ENCODE measurements around the gene PLEKHA6. TPM values are rescaled to one million over a fixed set of nuclear protein-coding genes. Genes with fewer than 3 reads are reported as not detected.
"Not testable (repeated sequence)": the region's sequence is repeated elsewhere in the genome, so short reads cannot be mapped to it uniquely, and the experiment has no call there.

PLEKHA6 gene
- total RNA-seq, 1 experiment from 2014 or later: 5.5 TPM

GRCh38 chr1:204331847-204332487 is 27.8 kb downstream of the PLEKHA6 start:
- no peak for ATAC-seq
- POLR2A ChIA-PET: no interaction called here

GRCh38 chr1:204331275-204331674 is 28.5 kb downstream of the PLEKHA6 start:
- Histone ChIP-seq H3K4me3 (ENCODE audit: low read depth in 2 of 2, low read length in 2 of 2) (no peak overlapping the region), H3K27ac (ENCODE audit: low read length) (no peak overlapping the region), H3K36me3 (ENCODE audit: control insufficient read depth, insufficient read depth, low read length) (no peaks in the 10 kb centered on the region), H3K4me1 (ENCODE audit: control insufficient read depth, insufficient read depth, low read length) (no peaks in the 10 kb centered on the region), H3K27me3 (ENCODE audit: control insufficient read depth, insufficient read depth, low read length) (no peaks in the 10 kb centered on the region), H3K9me3 (ENCODE audit: control insufficient read depth, insufficient read depth, low read depth, low read length) (no peaks in the 10 kb centered on the region)
- ATAC-seq (no peak), DNase-seq (ENCODE audit: low read depth, low spot score) (no peak)
- TF ChIP-seq REST (IDR thresholded peaks at IDR 0.05; ENCODE audit: insufficient read depth in 1 of 2, low read depth in 2 of 2, low read length in 1 of 2) (no peak), POLR2AphosphoS5 (IDR thresholded peaks at IDR 0.05; ENCODE audit: low read depth, low read length) (no peak), SIN3A (IDR thresholded peaks at IDR 0.05; ENCODE audit: borderline replicate concordance, insufficient read depth, low read depth, low read length) (no peak), TCF7L2 (IDR thresholded peaks at IDR 0.05; ENCODE audit: low read depth, low read length) (no peak), CTCF (IDR thresholded peaks at IDR 0.05) (no peak)
- BruUV-seq (replicated peaks): no TSS peak
- in situ Hi-C loops (cut with HindIII; ENCODE audit: low pct_unique_long_range_greater_than_20kb, low sequenced_read_pairs): no loop called here
- ChIA-PET POLR2A (interaction anchor here (0.7 kb wide), 1 partner anchor 26 kb away, joined by 5 read pairs; no protein-coding TSS in a partner anchor), CTCF (interaction anchor here (0.6 to 0.7 kb wide), 2 partner anchors 32 to 124 kb away, joined by 4 to 5 read pairs; no protein-coding TSS in a partner anchor)
- intact Hi-C loops (cut with micrococcal nuclease; ENCODE audit: unreplicated experiment): no loop called here

More at GRCh38 chr1:204331847-204332487, 27.8 kb downstream of the PLEKHA6 start:
- no peaks in the 10 kb centered on the region for H3K4me1 ChIP-seq (ENCODE audit: control insufficient read depth, insufficient read depth, low read length)
- CTCF ChIA-PET: no interaction called here
- BruUV-seq (replicated peaks): no TSS peak
- H3K4me3 ChIP-seq (ENCODE audit: low read depth in 2 of 2, low read length in 2 of 2): no peak overlapping the region
- intact Hi-C loops (cut with micrococcal nuclease; ENCODE audit: unreplicated experiment) (no loop called here), in situ Hi-C loops (cut with HindIII; ENCODE audit: low pct_unique_long_range_greater_than_20kb, low sequenced_read_pairs) (no loop called here)
- no peaks in the 10 kb centered on the region for H3K36me3 ChIP-seq (ENCODE audit: control insufficient read depth, insufficient read depth, low read length)
- H3K27me3 ChIP-seq (ENCODE audit: control insufficient read depth, insufficient read depth, low read length): no peaks in the 10 kb centered on the region
- TF ChIP-seq REST (IDR thresholded peaks at IDR 0.05; ENCODE audit: insufficient read depth in 1 of 2, low read depth in 2 of 2, low read length in 1 of 2) (no peak), CTCF (IDR thresholded peaks at IDR 0.05) (no peak), TCF7L2 (IDR thresholded peaks at IDR 0.05; ENCODE audit: low read depth, low read length) (no peak), POLR2AphosphoS5 (IDR thresholded peaks at IDR 0.05; ENCODE audit: low read depth, low read length) (no peak), SIN3A (IDR thresholded peaks at IDR 0.05; ENCODE audit: borderline replicate concordance, insufficient read depth, low read depth, low read length) (no peak)
- H3K27ac ChIP-seq (ENCODE audit: low read length): no peak overlapping the region
- no peak for DNase-seq (ENCODE audit: low read depth, low spot score)
- no peaks in the 10 kb centered on the region for H3K9me3 ChIP-seq (ENCODE audit: control insufficient read depth, insufficient read depth, low read depth, low read length)

GRCh38 chr1:204327870-204328269 is 31.9 kb downstream of the PLEKHA6 start:
- CTCF ChIA-PET; H3K9me3 ChIP-seq (ENCODE audit: control insufficient read depth, insufficient read depth, low read depth, low read length); H3K4me1 ChIP-seq (ENCODE audit: control insufficient read depth, insufficient read depth, low read length); intact Hi-C loops (cut with micrococcal nuclease; ENCODE audit: unreplicated experiment); H3K27ac ChIP-seq (ENCODE audit: low read length); POLR2A ChIA-PET; H3K27me3 ChIP-seq (ENCODE audit: control insufficient read depth, insufficient read depth, low read length); ATAC-seq; DNase-seq (ENCODE audit: low read depth, low spot score); H3K36me3 ChIP-seq (ENCODE audit: control insufficient read depth, insufficient read depth, low read length); H3K4me3 ChIP-seq (ENCODE audit: low read depth in 2 of 2, low read length in 2 of 2); in situ Hi-C loops (cut with HindIII; ENCODE audit: low pct_unique_long_range_greater_than_20kb, low sequenced_read_pairs); BruUV-seq (replicated peaks): not testable (repeated sequence)

Measured in Panc1 (cell line).